Measurements from ENCODE around the gene PITPNB.
A peak's percentile ranks its signal among the peaks of the same experiment; 100 is the strongest.

Gene PITPNB

DNA sequence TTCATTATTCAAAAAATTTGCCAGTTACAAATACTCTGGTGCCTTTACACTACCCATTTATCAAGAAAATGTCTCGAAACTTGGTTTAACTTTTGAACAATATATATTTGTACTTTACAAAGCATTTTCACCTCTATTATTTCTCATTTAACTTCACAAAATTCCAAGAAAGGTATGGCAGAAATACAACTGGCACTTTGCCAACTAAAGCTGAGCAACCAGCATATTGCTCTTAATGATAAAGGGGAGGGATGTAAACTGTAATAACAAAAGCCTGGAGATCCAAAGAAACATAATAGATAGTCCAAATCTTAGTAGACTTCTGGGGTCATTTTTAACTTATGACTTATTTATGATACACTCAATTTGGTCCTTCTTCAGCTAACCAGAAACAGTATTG is 7.7 kb downstream of the PITPNB start:
- Histone ChIP-seq H2AFZ (ENCODE audit: low read depth) (no peak overlapping the region), H3K4me2 (no peak overlapping the region), H3K4me1 (ENCODE audit: low read depth, poor library complexity, severe bottlenecking) (peaks cover 55% of the 10 kb centered on the region), H3K9ac (no peak overlapping the region), H3K36me3 (ENCODE audit: insufficient read depth) (peaks cover 14% of the 10 kb centered on the region; the same call in 1 of the 2 replicates), H3K4me3 (IDR thresholded peaks at IDR 0.05; ENCODE audit: insufficient read depth, low read depth, low read length) (no peak overlapping the region), H3K27ac (no peak overlapping the region), H4K20me1 (ENCODE audit: insufficient read depth) (peaks cover 50% of the 10 kb centered on the region), H3K79me2 (ENCODE audit: insufficient read depth, low read depth) (peaks cover 90% of the 10 kb centered on the region), H3K27me3 (ENCODE audit: insufficient read depth, low read depth) (no peaks in the 10 kb centered on the region)
- TF ChIP-seq, protein P1, sequence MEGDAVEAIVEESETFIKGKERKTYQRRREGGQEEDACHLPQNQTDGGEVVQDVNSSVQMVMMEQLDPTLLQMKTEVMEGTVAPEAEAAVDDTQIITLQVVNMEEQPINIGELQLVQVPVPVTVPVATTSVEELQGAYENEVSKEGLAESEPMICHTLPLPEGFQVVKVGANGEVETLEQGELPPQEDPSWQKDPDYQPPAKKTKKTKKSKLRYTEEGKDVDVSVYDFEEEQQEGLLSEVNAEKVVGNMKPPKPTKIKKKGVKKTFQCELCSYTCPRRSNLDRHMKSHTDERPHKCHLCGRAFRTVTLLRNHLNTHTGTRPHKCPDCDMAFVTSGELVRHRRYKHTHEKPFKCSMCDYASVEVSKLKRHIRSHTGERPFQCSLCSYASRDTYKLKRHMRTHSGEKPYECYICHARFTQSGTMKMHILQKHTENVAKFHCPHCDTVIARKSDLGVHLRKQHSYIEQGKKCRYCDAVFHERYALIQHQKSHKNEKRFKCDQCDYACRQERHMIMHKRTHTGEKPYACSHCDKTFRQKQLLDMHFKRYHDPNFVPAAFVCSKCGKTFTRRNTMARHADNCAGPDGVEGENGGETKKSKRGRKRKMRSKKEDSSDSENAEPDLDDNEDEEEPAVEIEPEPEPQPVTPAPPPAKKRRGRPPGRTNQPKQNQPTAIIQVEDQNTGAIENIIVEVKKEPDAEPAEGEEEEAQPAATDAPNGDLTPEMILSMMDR (conservative IDR thresholded peaks at IDR 0.05; ENCODE audit: low read depth, low read length) = no peak

DNA sequence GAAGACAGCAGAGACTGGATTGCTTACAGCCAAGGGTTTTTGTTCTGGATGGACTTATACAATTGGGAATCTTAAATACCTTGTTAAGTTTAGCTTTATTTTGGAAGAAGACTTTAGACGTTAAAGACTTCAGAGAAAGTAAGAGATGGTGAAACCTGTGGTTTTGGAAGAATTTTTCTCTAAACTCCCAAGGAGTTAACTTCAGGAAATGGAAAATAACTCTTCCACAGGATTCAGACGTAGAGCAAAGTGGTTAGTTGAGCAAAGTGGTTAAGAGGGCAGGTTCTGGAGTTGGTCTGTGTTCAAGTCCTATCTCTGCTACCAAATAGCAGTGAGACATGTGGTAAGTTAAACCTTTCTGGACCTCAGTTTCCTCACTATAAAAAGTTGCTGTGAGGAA is 12.8 kb downstream of the PITPNB start:
- no peaks in the 10 kb centered on the region for H3K27me3 ChIP-seq (ENCODE audit: insufficient read depth, low read depth)
- TF ChIP-seq, protein P1 (conservative IDR thresholded peaks at IDR 0.05; ENCODE audit: low read depth, low read length) = no peak
- peaks cover 38% of the 10 kb centered on the region for H3K4me1 ChIP-seq (ENCODE audit: low read depth, poor library complexity, severe bottlenecking)
- no peak overlapping the region for H3K9ac ChIP-seq
- H3K4me3 ChIP-seq (IDR thresholded peaks at IDR 0.05; ENCODE audit: insufficient read depth, low read depth, low read length) = no peak overlapping the region
- H2AFZ ChIP-seq (ENCODE audit: low read depth) = no peak overlapping the region
- H3K27ac ChIP-seq = no peak overlapping the region
- peaks cover 13% of the 10 kb centered on the region; the same call in 1 of the 2 replicates for H4K20me1 ChIP-seq (ENCODE audit: insufficient read depth)
- peaks cover 89% of the 10 kb centered on the region for H3K79me2 ChIP-seq (ENCODE audit: insufficient read depth, low read depth)
- H3K4me2 ChIP-seq = no peak overlapping the region
- peaks cover 21% of the 10 kb centered on the region; the same call in 1 of the 2 replicates for H3K36me3 ChIP-seq (ENCODE audit: insufficient read depth)

DNA sequence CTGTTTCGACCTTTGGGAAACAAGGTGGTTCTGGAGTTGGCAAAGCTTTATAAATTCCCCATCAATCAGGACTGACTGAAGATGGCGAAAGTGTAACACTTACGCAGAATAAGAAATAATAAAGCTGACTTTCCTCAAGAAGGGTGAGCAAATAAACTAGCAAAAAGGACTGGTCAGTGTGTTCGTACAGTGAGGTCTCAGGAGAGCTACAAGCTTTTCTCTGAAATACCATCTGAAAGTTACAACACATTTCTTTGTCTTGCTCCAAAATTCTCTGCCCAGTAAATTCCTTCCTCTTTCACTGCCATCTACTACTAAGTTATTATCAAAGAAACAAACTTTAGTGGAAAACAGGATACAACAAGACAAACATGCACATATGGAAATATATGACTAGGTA is 13.4 kb downstream of the PITPNB start:
- no peak overlapping the region for H3K4me3 ChIP-seq (IDR thresholded peaks at IDR 0.05; ENCODE audit: insufficient read depth, low read depth, low read length)
- no peaks in the 10 kb centered on the region for H3K27me3 ChIP-seq (ENCODE audit: insufficient read depth, low read depth)
- 0 out of 2 replicates have a peak, but pooled peaks cover 9% of the 10 kb centered on the region for H4K20me1 ChIP-seq (ENCODE audit: insufficient read depth)
- H3K4me1 ChIP-seq (ENCODE audit: low read depth, poor library complexity, severe bottlenecking) = peaks cover 39% of the 10 kb centered on the region
- peaks cover 17% of the 10 kb centered on the region; the same call in 1 of the 2 replicates for H3K36me3 ChIP-seq (ENCODE audit: insufficient read depth)
- H2AFZ ChIP-seq (ENCODE audit: low read depth) = no peak overlapping the region
- no peak overlapping the region; the same call in 1 of the 2 replicates for H3K4me2 ChIP-seq
- H3K9ac ChIP-seq = no peak overlapping the region
- peaks cover 88% of the 10 kb centered on the region for H3K79me2 ChIP-seq (ENCODE audit: insufficient read depth, low read depth)
- TF ChIP-seq, protein P1 (conservative IDR thresholded peaks at IDR 0.05; ENCODE audit: low read depth, low read length) = no peak
- H3K27ac ChIP-seq = no peak overlapping the region

DNA sequence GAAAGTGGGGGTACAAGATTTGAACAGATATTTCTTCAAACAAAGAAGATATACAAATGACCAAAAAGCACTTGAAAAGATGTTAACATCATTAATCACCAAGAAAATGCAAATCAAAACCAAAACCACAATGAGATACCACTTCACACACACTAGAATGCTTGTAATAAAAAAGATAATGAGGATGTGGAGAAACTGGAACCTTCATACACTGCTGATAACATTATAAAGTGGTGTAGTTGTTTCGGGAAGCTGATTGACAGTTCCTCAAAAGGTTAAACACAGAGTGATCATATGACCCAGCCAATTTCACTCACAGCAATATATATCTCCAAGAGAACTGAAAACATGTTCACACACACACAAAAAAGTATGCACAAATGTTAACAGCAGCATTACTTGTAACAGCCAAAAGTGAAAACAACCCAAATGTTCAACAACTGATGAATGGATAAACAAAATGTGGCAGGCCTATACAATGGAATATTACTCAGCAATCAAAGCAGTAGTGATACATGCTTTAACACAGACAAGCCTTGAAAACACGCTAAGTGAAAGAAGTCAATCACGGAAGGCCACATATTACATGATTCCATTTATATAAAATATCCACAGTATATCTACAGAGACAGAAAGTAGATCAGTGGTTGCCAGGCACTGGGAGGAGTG is 15.1 kb downstream of the PITPNB start:
- TF ChIP-seq, protein P1 (conservative IDR thresholded peaks at IDR 0.05; ENCODE audit: low read depth, low read length) = no peak
- Histone ChIP-seq H3K36me3 (ENCODE audit: insufficient read depth) (peaks cover 14% of the 10 kb centered on the region; the same call in 1 of the 2 replicates), H3K27me3 (ENCODE audit: insufficient read depth, low read depth) (no peaks in the 10 kb centered on the region), H3K4me2 (peak overlapping the region; percentile 41; the same call in 1 of the 2 replicates), H4K20me1 (ENCODE audit: insufficient read depth) (0 out of 2 replicates have a peak, but pooled peaks cover 9% of the 10 kb centered on the region), H3K4me3 (IDR thresholded peaks at IDR 0.05; ENCODE audit: insufficient read depth, low read depth, low read length) (no peak overlapping the region), H2AFZ (ENCODE audit: low read depth) (no peak overlapping the region), H3K4me1 (ENCODE audit: low read depth, poor library complexity, severe bottlenecking) (peaks cover 55% of the 10 kb centered on the region), H3K79me2 (ENCODE audit: insufficient read depth, low read depth) (peaks cover 88% of the 10 kb centered on the region), H3K9ac (no peak overlapping the region), H3K27ac (peak overlapping the region; percentile 20; the same call in 1 of the 2 replicates)

Measured in KMS-11 (cell line).